H1 (cell line): ENCODE measurements around the gene RGS3. TPM values are rescaled to one million over a fixed set of nuclear protein-coding genes. Genes with fewer than 3 reads are reported as not detected.

Source experiments
- CTCF ChIA-PET: fragments of 300-600 bp; sonication (Branson Sonifier 250); formaldehyde crosslinking; loops from one replicate; lab custom pipeline; 2021; ENCODE audit not compliant: partially characterized antibody; lab: Charles Lee
- POLR2A ChIA-PET: fragments of 300-600 bp; sonication (Branson Sonifier 250); formaldehyde crosslinking; loops from one replicate; lab custom pipeline; 2021; ENCODE audit warnings: inconsistent platforms; ENCODE audit not compliant: partially characterized antibody; lab: Charles Lee
- DNase-seq, 2 experiments: peaks; one replicate each; pipeline versions ENCODE4 v3.0.0 to v3.0.0-alpha.2; 2010 to 2022; ENCODE audit warnings: low spot score in 2 of 2, low read depth in 1 of 2, mixed read lengths in 1 of 2
- FAIRE-seq: peaks from 2 replicates; lab custom pipeline; 2011; peaks lifted over from hg19 to GRCh38; lab: Jason Lieb, UNC
- H2AFZ ChIP-seq: 2 replicates; pipeline ENCODE4 v1.8.1; 2012; ENCODE audit warnings: low read length, inconsistent platforms
- H2AK5ac ChIP-seq: 2 replicates; pipeline ENCODE4 v1.6.1; 2013; ENCODE audit warnings: low read depth, low read length
- H2BK120ac ChIP-seq: replicated peaks from 2 replicates; pipeline ENCODE3; 2013; ENCODE audit warnings: low read depth, low read length, inconsistent platforms
- H2BK12ac ChIP-seq: 2 replicates; pipeline ENCODE4 v1.6.1; 2013; ENCODE audit warnings: low read depth, low read length
- H2BK15ac ChIP-seq: 2 replicates; pipeline ENCODE4 v1.6.1; 2013; ENCODE audit warnings: low read length
- H2BK20ac ChIP-seq: 2 replicates; pipeline ENCODE4 v1.6.1; 2013; ENCODE audit warnings: low read length
- H2BK5ac ChIP-seq: 2 replicates; pipeline ENCODE4 v1.6.1; 2013; ENCODE audit warnings: low read depth, low read length
- H3K14ac ChIP-seq: 2 replicates; pipeline ENCODE4 v1.6.1; 2013; ENCODE audit warnings: inconsistent platforms; ENCODE audit not compliant: insufficient read length
- H3K18ac ChIP-seq: 2 replicates; pipeline ENCODE4 v1.6.1; 2013; ENCODE audit warnings: low read length; ENCODE audit errors: extremely low read depth
- H3K23ac ChIP-seq: 2 replicates; pipeline ENCODE4 v1.6.1; 2013; ENCODE audit warnings: inconsistent platforms; ENCODE audit not compliant: insufficient read length
- H3K23me2 ChIP-seq: 2 replicates; pipeline ENCODE4 v1.6.1; 2013; ENCODE audit warnings: low read depth, low read length
- H3K27ac ChIP-seq: 2 replicates; pipeline ENCODE4 v1.6.1; 2011; ENCODE audit warnings: low read depth, low read length, inconsistent platforms
- H3K27me3 ChIP-seq, 4 experiments: replicated peaks in 1 of 4; 1 replicate in 1 of 4; 2 replicates in 3 of 4; pipeline versions ENCODE4 v1.6.1 to v1.8.1; 2011 to 2013; ENCODE audit warnings: low read length in 3 of 4, mild to moderate bottlenecking in 3 of 4, inconsistent platforms in 2 of 4, mixed read lengths in 2 of 4, moderate library complexity in 1 of 4; ENCODE audit not compliant: control insufficient read depth in 3 of 4, insufficient read depth in 3 of 4; ENCODE audit errors: extremely low read depth in 1 of 4
- H3K36me3 ChIP-seq, 4 experiments: 2 replicates each; pipeline versions ENCODE4 v1.6.1 to v1.8.1; 2011 to 2013; ENCODE audit warnings: mild to moderate bottlenecking in 4 of 4, low read length in 3 of 4, moderate library complexity in 2 of 4, control low read depth in 1 of 4, inconsistent platforms in 1 of 4; ENCODE audit not compliant: insufficient read depth in 4 of 4, control insufficient read depth in 2 of 4
- H3K4ac ChIP-seq: replicated peaks from 2 replicates; pipeline ENCODE3; 2013; ENCODE audit warnings: low read length, low read depth, mixed read lengths, inconsistent platforms; ENCODE audit not compliant: insufficient read length
- H3K4me1 ChIP-seq, 4 experiments: replicated peaks in 1 of 4; 1 replicate in 1 of 4; 2 replicates in 3 of 4; pipeline versions ENCODE4 v1.6.1 to v1.8.1; 2011 to 2013; ENCODE audit warnings: low read length in 3 of 4, inconsistent platforms in 2 of 4, mixed read lengths in 1 of 4; ENCODE audit not compliant: insufficient read depth in 4 of 4, control insufficient read depth in 3 of 4
- H3K4me2 ChIP-seq, 2 experiments: 2 replicates each; pipeline versions ENCODE4 v1.6.1 to v1.8.1; 2011 to 2013; ENCODE audit warnings: low read depth in 2 of 2, low read length in 2 of 2, control low read depth in 1 of 2, inconsistent platforms in 1 of 2, mild to moderate bottlenecking in 1 of 2; ENCODE audit not compliant: insufficient read depth in 1 of 2
- H3K4me3 ChIP-seq, 4 experiments: fragments of 200-600, 300-600 bp in 1 of 4; sonication (generic), shearing (Covaris generic), sonication (Bioruptor Twin) in 1 of 4; 2 replicates each; pipeline versions ENCODE4 v1.5.1 to v1.8.1; 2011 to 2016; ENCODE audit warnings: low read length in 4 of 4, low read depth in 3 of 4, control low read depth in 2 of 4, inconsistent platforms in 2 of 4, mild to moderate bottlenecking in 2 of 4, mixed read lengths in 1 of 4, moderate library complexity in 1 of 4; ENCODE audit not compliant: insufficient read depth in 2 of 4; ENCODE audit errors: extremely low read depth in 1 of 4
- H3K56ac ChIP-seq: replicated peaks from 2 replicates; pipeline ENCODE3; 2013; ENCODE audit warnings: low read depth, mild to moderate bottlenecking, mixed read lengths, low read length, inconsistent platforms; ENCODE audit not compliant: insufficient read length
- H3K79me1 ChIP-seq: 2 replicates; pipeline ENCODE4 v1.6.1; 2013; ENCODE audit warnings: low read depth, low read length, control low read depth
- H3K79me2 ChIP-seq, 2 experiments: 2 replicates each; pipeline versions ENCODE4 v1.6.1 to v1.8.1; 2012 to 2013; ENCODE audit warnings: low read length in 2 of 2, mild to moderate bottlenecking in 2 of 2, inconsistent platforms in 1 of 2; ENCODE audit not compliant: insufficient read depth in 2 of 2, control insufficient read depth in 1 of 2
- H3K9ac ChIP-seq, 4 experiments: replicated peaks in 1 of 4; 1 replicate in 1 of 4; 2 replicates in 3 of 4; pipeline versions ENCODE4 v1.6.1 to v1.8.1; 2011 to 2013; ENCODE audit warnings: low read depth in 3 of 4, low read length in 3 of 4, control low read depth in 2 of 4, mild to moderate bottlenecking in 2 of 4, moderate library complexity in 2 of 4, inconsistent platforms in 1 of 4; ENCODE audit errors: extremely low read depth in 1 of 4
- H3K9me3 ChIP-seq, 2 experiments: 2 replicates each; pipeline versions ENCODE4 v1.6.1 to v1.8.1; 2012 to 2013; ENCODE audit warnings: mild to moderate bottlenecking in 2 of 2, moderate library complexity in 2 of 2, control low read depth in 1 of 2, inconsistent platforms in 1 of 2, low read depth in 1 of 2, low read length in 1 of 2, mixed read lengths in 1 of 2; ENCODE audit not compliant: insufficient read depth in 2 of 2
- H4K20me1 ChIP-seq, 2 experiments: replicated peaks in 1 of 2; 2 replicates each; pipeline versions ENCODE3 to v1.8.1; 2011 to 2013; ENCODE audit warnings: inconsistent platforms in 2 of 2, low read length in 2 of 2, mild to moderate bottlenecking in 1 of 2; ENCODE audit not compliant: insufficient read depth in 2 of 2, control insufficient read depth in 1 of 2
- H4K5ac ChIP-seq: 2 replicates; pipeline ENCODE4 v1.6.1; 2013; ENCODE audit warnings: low read length, low read depth, mixed read lengths, inconsistent platforms; ENCODE audit not compliant: insufficient read length
- H4K8ac ChIP-seq: 2 replicates; pipeline ENCODE4 v1.8.0; 2013; ENCODE audit warnings: mild to moderate bottlenecking, moderate library complexity, low read length, inconsistent platforms; ENCODE audit not compliant: insufficient read depth; ENCODE audit errors: extremely low read depth
- H4K91ac ChIP-seq: replicated peaks from 2 replicates; pipeline ENCODE3; 2013; ENCODE audit warnings: low read length, mixed read lengths, inconsistent platforms; ENCODE audit not compliant: insufficient read length
- JUND ChIP-seq: IDR thresholded peaks from 2 replicates; pipeline ENCODE4 v1.6.1; 2011; ENCODE audit warnings: mild to moderate bottlenecking, improper control_type of control experiment, low read length
- KDM5A ChIP-seq: fragments of 200-600 bp; IDR thresholded peaks from 2 replicates; pipeline ENCODE4 v1.7.1; 2012; ENCODE audit warnings: mild to moderate bottlenecking, low read length, inconsistent platforms, mixed read lengths
- TBP ChIP-seq: IDR thresholded peaks from 2 replicates; pipeline ENCODE4 v1.6.1; 2011; ENCODE audit warnings: low read depth, low read length, improper control_type of control experiment
- WGBS, 2 experiments: shearing (Covaris generic) in 1 of 2; methylation state at CpG; one replicate each; pipeline versions ENCODE4 v1.1.6 to v1.1.7; 2013 to 2015; ENCODE audit warnings: low lambda C conversion rate in 2 of 2, mixed read lengths in 2 of 2, inconsistent platforms in 1 of 2, low coverage in 1 of 2, missing lambda C conversion rate in 1 of 2; ENCODE audit not compliant: insufficient replicate concordance in 2 of 2, insufficient coverage in 1 of 2, insufficient read length in 1 of 2; ENCODE audit errors: extremely low coverage in 1 of 2, missing lambda C conversion rate in 1 of 2; 5-methylcytosine and 5-hydroxymethylcytosine counted together
- polyA plus RNA-seq, 7 experiments: library from polyadenylated mRNA; depleted of rRNA in 3 of 7; stranded (reverse) in 5 of 7; unstranded in 2 of 7; fragments of >200 nt in 5 of 7; fragments of 200-250 nt in 2 of 7; gene quantifications; 1 replicate in 5 of 7; 2 replicates in 1 of 7; 4 replicates in 1 of 7; pipeline versions ENCODE4 v1.2.1 to v1.2.3, GENCODE V29; 2011 to 2013; ENCODE audit warnings: missing spikeins in 2 of 7, mixed read lengths in 2 of 7
- total RNA-seq: library from RNA; stranded (reverse); fragmentation: NEBNext Ultra II Directional; extraction: Animal tissue kit (Norgen Biotek cat#: 25700); gene quantifications from 2 replicates; pipeline ENCODE4 v1.2.1, GENCODE V29; 2021
- TF ChIP-seq, protein P1 (sequence below): IDR thresholded peaks from 2 replicates; pipeline ENCODE4 v1.6.1; 2011; ENCODE audit warnings: low read depth, mild to moderate bottlenecking, low read length; ENCODE audit not compliant: insufficient read depth
- TF ChIP-seq, protein P2 (sequence below): IDR thresholded peaks from 2 replicates; pipeline ENCODE4 v1.6.1; 2012; ENCODE audit warnings: low read length, inconsistent platforms

Gene RGS3
- total and polyA plus RNA-seq, 2 of the 8 experiments (the other 6 are each of a cell fraction or from before 2014, with no cell fraction given), result 12.6 to 18.2 TPM

DNA sequence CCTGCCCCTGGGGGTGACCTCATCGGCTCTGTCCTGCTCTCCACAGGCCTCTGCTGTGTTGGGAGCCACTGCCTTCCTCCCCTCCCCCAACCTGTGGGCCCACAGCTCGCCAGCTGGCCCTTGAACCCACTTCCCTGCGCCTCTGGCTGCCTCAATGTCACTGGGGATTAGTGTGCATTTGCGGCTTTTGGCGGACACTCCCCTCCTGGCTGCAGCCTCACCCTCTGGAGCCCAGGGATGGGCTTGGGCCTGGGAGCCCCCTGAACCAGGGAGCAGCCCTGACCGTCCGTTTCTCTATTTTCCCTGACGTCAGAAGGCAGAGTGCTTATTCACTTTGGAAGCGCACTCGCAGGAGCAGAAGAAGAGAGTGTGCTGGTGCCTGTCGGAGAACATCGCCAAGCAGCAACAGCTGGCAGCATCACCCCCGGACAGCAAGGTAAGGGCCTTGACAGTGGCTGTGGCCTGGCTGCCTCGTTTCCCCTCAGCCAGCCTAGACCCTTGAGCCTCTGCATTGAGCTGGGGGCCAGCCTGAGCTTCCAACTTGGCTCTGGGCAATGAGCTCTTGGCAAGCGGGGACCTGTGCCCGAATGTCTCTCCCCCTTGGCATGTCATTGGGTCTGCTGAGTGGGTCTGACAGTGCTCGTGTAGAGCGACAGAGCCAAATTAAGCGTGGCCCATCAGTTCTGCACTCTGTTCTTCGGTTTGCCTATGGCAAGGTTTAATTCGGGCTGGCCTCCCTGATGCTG, 73.1 kb downstream of the RGS3 start:
- no peak for FAIRE-seq
- CTCF ChIA-PET, result interaction anchor here (1.0 to 3.7 kb wide), 8 partner anchors 9 to 118 kb away, joined by 3 to 19 read pairs (median 4); partner anchors contain the start of gene RGS3

More for the DNA sequence above, 73.1 kb downstream of the RGS3 start:
- Histone ChIP-seq H3K79me2 (no peaks in the 10 kb centered on the region), H3K27me3 (no peaks in the 10 kb centered on the region), H2BK15ac (no peak overlapping the region), H4K5ac (no peak overlapping the region), H3K79me1 (no peaks in the 10 kb centered on the region), H2AFZ (no peak overlapping the region), H3K23me2 (no peaks in the 10 kb centered on the region), H3K27ac (peak overlapping the region; percentile 5; the same call in 1 of the 2 replicates), H2BK120ac (no peak overlapping the region), H4K20me1 (no peaks in the 10 kb centered on the region), H3K4me1 (peaks cover 0 to 17% (median 7%) of the 10 kb centered on the region in 4 experiments; a peak in 5 of 7 replicates), H3K4me3 (no peak overlapping the region), H3K23ac (no peak overlapping the region), H3K9ac (peak overlapping the region in 2 of 4 experiments; percentile 13 to 23; a peak in 2 of 7 replicates), H3K56ac (no peak overlapping the region), H2BK12ac (peak overlapping the region; percentile 39; the same call in 1 of the 2 replicates), H3K36me3 (no peaks in the 10 kb centered on the region), H4K91ac (no peak overlapping the region), H3K4ac (no peak overlapping the region), H3K4me2 (no peak overlapping the region), H2BK20ac (no peak overlapping the region), H2BK5ac (peak overlapping the region; percentile 32; the same call in 1 of the 2 replicates), H3K9me3 (no peaks in the 10 kb centered on the region), H4K8ac (peak overlapping the region; percentile 65; the same call in 1 of the 2 replicates), H2AK5ac (no peak overlapping the region; the same call in 1 of the 2 replicates), H3K14ac (peak overlapping the region; percentile 50), H3K18ac (no peak overlapping the region)
- whole genome bisulfite sequencing, 2 experiments, result 85% methylated on average over 19 of the region's 21 CpGs; no CpG with 5 or more reads in 1 of the 2 experiments
- POLR2A ChIA-PET, result interaction anchor here (0.8 to 1.6 kb wide), 2 partner anchors 9 to 53 kb away, joined by 3 to 8 read pairs; no protein-coding TSS in a partner anchor
- TF ChIP-seq, protein P1, sequence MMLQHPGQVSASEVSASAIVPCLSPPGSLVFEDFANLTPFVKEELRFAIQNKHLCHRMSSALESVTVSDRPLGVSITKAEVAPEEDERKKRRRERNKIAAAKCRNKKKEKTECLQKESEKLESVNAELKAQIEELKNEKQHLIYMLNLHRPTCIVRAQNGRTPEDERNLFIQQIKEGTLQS, result no peak
- TF ChIP-seq TBP (no peak), KDM5A (no peak), JUND (peak; percentile 34; the same call in 1 of the 2 replicates)
- TF ChIP-seq, protein P2, sequence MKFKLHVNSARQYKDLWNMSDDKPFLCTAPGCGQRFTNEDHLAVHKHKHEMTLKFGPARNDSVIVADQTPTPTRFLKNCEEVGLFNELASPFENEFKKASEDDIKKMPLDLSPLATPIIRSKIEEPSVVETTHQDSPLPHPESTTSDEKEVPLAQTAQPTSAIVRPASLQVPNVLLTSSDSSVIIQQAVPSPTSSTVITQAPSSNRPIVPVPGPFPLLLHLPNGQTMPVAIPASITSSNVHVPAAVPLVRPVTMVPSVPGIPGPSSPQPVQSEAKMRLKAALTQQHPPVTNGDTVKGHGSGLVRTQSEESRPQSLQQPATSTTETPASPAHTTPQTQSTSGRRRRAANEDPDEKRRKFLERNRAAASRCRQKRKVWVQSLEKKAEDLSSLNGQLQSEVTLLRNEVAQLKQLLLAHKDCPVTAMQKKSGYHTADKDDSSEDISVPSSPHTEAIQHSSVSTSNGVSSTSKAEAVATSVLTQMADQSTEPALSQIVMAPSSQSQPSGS, result peak; percentile 34; the same call in 1 of the 2 replicates
- DNase-seq, result no peak
